Bone marrow (tissue), 2 donors: ENCODE measurements around the gene POLA1.
"Not testable (repeated sequence)": the region's sequence is repeated elsewhere in the genome, so short reads cannot be mapped to it uniquely, and the experiment has no call there.

Experiments
- DNase-seq, 2 donors: peaks; one replicate each; lab custom pipeline; 2025; lab: John Stamatoyannopoulos, UW

The POLA1 gene, protein sequence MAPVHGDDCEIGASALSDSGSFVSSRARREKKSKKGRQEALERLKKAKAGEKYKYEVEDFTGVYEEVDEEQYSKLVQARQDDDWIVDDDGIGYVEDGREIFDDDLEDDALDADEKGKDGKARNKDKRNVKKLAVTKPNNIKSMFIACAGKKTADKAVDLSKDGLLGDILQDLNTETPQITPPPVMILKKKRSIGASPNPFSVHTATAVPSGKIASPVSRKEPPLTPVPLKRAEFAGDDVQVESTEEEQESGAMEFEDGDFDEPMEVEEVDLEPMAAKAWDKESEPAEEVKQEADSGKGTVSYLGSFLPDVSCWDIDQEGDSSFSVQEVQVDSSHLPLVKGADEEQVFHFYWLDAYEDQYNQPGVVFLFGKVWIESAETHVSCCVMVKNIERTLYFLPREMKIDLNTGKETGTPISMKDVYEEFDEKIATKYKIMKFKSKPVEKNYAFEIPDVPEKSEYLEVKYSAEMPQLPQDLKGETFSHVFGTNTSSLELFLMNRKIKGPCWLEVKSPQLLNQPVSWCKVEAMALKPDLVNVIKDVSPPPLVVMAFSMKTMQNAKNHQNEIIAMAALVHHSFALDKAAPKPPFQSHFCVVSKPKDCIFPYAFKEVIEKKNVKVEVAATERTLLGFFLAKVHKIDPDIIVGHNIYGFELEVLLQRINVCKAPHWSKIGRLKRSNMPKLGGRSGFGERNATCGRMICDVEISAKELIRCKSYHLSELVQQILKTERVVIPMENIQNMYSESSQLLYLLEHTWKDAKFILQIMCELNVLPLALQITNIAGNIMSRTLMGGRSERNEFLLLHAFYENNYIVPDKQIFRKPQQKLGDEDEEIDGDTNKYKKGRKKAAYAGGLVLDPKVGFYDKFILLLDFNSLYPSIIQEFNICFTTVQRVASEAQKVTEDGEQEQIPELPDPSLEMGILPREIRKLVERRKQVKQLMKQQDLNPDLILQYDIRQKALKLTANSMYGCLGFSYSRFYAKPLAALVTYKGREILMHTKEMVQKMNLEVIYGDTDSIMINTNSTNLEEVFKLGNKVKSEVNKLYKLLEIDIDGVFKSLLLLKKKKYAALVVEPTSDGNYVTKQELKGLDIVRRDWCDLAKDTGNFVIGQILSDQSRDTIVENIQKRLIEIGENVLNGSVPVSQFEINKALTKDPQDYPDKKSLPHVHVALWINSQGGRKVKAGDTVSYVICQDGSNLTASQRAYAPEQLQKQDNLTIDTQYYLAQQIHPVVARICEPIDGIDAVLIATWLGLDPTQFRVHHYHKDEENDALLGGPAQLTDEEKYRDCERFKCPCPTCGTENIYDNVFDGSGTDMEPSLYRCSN (N-terminal part only)

DNA sequence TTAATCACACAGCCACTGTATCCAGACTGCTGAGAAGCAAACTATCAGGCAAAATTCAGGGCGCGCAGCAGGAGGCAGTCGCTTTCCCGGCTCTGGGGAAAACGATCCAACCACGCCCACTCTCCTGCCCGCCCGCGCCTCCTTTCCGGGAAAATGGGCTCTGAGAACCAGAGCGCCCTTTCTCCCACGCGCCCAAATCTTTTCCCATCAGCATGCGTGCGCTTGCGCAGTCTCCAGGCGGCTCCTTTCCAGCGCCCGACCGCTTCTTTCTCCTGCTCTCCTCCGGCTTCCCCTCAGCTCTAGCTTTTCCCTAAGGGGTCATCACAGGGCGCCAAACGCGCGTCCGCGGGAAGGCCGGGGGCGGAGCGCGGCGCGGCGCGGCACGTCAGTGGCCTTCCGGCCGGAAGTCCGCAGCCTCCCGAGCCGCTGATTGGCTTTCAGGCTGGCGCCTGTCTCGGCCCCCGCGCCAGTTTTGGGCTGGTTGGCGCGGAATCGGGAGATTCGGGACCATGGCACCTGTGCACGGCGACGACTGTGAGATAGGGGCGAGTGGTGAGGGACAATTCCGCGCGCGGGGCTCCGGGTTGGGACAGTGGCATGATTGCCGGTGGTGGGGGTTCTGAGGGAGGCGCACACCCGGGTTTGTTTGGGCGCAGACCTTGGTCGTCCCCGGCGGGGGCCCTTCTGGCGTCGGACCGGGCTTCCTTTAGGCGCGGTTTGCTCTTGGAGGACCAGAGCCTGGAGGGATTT lies at the start of gene POLA1:
Gene POLA1, plus strand, starts transcription at position 466 of the 750 bp plus-strand sequence. Its CDS starts 44 bp downstream, at position 510.
- DNase-seq, result peak; percentile 36 to 79

DNA sequence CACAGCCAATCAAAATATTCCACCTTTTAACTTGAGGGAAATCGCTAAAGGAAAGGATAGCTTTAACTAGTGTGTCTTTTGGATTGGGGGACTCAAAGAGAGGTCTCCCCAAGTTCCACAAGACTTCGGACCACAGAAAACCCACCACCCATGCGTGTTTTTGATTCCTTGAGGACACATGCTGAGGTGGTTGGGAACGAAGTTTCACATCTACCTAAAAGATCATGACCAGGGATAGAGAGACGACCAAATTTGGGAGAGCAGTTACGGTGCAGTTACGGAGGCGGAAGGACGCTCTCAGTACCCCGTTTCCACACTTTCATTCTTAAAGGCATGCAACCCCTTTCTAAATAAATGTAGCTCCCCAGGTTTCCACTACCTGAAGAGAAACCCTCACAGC lies 47.7 kb upstream of the POLA1 start:
- no peak for DNase-seq

DNA sequence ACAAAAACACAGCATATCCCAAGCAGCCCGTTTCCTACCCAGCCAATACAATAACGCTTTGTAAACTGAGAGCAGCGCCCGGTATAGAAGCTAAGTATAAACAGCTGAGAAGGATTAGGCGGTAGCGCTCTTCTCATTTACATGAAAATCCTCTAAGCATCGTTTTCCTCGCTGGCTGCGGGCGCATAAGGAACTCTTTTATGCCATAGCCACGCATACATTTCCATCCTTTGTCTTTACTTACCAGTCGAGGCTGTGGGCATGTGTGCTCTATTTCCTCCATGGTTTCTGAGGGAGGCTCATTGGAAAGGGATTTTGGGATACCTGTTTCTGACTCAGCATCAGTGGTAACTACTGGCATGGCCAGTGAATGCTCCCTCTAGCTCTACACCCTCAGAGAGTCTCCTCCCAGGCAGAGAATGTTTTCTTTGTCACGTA lies 47.0 kb upstream of the POLA1 start:
- no peak for DNase-seq

DNA sequence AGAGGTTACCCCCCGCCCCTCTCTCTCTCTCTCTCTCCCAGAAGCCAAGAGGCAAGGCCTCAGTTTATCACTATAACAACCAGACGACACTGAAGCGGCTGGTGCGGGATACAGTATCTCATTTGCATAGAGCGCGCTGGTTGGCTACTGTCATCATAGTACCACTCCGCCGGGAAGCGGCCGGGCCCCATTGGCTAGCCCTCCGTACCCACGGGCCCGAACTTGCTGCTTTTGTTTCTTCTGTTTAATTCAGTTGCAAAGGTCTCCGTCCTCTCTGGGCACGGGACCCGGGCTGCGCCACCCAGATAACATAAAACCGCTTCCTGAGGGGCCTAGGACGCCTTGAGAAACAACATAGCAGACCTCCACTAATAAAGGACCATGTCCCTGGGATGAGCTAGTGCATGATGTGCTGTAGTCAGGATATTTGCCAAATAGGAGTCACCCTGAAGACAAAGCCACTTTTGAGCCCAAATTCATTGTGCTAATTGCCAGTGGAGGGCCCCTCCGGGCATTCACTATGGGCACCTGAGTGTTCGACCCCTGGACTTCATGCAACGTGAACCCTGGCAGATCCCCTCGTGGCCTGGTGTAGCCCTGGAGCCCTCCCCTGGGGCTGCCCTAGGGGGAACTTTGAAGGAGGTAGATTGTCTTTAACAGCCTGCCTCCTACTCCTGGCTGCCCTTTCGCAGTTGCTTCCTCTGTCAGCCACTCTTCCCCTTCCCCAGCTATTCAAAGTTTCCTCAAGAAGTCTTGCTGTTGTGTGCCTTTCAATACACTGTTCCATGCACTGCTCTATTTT lies 46.3 kb upstream of the POLA1 start, which contains the start of gene PCYT1B:
Gene PCYT1B, minus strand, starts transcription at position 91 of the 802 bp plus-strand sequence. CDS start 242 bp downstream, outside the sequence.
- DNase-seq, result no peak

DNA sequence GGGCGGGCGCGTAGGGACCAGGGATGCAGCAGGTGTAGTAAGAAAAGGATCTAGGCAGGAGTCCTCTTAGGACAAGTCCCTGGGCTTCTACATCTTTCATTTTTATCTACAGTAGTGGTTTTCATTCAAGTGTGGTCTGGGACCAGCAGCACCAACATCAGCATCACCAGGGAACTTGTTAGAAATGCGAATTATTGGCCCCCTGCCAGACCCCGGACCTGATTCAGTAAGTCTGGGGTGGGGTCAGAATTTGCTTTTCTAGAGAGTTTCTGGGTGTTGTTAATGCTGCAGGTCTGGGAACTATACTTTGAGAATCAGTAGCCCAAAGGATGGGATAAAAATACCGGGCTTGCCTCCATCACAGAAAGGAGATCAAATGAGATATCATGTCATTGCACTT lies 45.2 kb upstream of the POLA1 start:
- no peak for DNase-seq

DNA sequence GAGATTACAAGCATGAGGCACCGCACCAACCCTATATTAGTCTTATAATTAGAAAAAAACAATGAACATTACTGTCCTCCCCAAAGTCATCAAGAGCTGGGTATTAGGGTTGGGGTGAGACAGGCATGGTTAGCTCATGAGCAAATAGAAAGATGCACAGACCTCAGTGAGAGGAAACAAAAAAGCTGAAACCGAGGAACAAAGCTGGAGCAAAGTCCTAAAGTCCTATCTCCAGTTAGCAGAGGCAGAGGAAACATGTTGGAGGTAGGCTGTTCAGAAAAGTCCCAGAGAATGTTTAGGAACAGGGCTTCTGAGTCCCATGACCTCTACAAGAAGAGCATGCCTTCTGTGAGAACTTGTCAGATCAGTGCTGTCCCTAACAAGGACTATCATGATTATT lies 41.9 kb upstream of the POLA1 start:
- DNase-seq, result no peak

DNA sequence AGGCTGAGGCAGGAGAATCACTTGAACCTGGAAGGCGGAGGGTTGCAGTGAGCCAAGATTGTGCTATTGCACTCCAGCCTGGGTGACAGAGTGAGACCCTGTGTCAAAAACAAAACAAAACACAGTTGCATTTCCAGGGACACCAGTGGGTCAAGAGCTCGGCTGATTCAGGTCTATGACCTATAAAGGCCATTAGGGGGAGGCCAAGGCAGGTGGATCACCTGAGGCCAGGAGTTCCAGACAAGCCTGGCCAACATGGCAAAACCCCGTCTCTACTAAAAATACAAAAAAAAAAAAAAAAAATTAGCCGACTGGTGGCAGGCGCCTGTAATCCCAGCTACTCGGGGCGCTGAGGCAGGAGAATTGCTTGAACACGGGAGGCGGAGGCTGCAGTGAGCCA lies 38.0 kb upstream of the POLA1 start:
- not testable (repeated sequence) for DNase-seq

DNA sequence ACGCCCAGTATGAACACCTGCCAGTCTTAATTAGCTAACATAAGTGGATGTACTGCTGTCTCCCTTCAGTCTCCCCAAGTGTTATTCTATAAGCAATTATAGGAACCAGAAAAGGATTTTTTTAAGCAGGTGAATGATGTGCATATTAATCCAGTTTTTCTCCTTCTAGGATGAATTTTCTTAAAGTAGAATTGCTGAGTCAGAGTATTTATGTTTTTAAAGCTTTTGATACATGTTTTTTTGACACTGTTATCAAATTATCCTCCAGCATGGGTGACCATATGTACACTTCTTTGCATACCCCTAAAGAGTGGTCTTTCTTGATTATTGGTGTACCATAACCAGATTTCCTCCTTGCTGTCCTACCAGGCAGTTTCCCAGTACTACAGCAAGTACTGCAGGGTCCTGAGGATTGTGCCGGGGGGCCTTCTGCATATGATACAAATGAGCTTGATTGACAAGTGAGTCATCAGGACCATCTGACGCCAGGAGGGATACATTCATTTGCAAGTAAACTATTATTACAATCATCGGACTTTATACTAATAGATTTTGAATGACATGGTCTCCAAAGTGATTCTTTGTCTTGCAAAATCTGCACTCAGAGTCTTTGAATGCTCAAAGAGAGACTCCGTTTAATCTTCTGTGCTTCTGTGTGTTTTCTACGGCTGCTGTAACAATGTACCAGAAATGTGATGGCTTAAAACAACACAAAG lies 35.9 kb upstream of the POLA1 start:
- DNase-seq, result no peak

DNA sequence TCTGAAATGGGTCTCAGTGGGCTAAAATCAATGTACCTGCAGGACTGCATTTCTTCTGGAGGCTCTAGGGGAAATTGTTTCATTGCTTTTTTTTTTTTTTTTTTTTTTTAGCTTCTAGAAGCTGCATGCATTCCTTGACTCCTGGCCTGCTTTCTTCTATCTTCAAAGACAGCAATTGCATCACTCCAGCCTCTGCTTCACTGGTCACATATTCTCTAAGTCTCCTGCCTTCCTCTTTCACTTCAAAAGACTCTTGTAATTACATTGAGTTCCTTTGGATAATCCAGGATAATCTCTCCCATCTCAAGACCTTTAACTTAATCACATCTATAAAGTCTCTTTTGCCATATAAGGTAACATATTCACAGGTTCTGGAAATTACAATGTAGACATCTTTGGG lies 35.3 kb upstream of the POLA1 start:
- DNase-seq, result no peak

DNA sequence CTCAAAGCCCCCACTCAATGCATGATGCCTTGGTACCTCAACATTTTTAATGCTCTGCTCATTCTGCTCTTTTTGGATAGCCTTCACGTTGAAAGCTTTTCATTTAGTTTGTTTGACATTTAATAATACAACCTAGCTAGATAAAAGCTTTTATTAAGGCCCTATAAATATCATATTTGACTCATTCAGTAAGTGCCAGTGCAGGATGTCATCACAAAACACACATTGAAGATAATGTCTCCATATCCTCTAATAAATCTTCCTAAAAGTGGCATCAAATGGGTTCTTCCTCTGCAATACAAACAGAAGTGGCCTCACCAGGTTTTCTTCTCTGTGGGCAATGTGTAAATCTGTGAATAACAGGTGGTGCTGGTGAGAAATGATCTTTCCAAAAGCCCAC lies 34.6 kb upstream of the POLA1 start:
- DNase-seq, result no peak

DNA sequence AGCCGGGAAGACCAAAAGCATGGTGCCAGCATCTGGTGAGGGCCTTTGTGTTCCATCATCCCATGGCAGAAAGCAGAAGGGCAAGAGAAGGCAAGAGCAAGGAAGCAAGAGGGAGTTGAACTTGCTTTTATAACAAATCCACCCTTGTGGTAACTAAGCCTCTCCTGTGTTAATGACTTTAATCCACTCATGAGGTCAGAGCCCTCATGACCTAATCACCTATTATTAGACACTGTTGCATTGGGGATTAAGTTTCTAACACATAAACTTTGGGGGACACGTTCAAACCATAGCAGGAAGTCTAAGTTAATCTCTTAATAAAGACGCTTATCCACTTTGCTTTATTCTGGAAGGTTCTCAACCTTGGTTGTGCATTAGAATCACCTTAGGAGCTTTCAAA lies 34.1 kb upstream of the POLA1 start:
- DNase-seq, result no peak

DNA sequence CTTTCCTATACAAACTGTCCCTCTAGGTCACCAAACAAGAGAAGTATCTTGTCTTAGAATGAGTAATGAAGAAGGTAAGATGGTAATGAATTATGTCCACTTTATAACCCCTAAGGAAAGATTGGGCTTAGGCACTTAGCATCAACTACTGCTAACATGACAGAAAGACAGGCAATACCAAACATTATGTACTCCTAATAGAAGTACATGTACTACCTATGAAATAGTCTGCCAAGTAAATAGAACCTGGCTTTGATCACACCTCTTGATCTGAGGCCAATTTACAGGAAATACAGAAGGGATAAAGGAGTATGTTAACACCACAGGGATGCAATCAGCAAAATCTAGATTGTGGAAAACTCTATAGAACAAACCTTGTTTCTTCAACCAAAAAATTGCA lies 32.4 kb upstream of the POLA1 start:
- no peak for DNase-seq

DNA sequence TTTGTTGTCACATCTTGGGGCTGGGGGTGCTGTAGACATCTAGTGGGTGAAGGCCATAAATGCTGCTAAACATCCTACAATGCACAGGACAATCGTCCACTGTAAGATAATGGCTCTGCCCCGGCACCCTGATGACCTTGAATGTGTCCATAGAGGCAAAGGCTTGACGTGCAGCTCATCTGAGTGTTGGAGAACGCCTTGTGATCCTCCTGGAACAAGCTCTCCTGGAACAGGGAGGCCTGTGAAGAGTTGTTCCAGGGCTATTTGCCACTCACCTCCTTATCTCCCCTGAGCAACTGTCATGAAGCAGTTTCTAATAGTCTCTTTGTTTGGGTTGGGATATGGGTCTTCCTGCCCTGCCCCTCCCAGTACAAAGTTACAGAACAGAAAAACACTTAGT lies 31.4 kb upstream of the POLA1 start:
- DNase-seq, result no peak

DNA sequence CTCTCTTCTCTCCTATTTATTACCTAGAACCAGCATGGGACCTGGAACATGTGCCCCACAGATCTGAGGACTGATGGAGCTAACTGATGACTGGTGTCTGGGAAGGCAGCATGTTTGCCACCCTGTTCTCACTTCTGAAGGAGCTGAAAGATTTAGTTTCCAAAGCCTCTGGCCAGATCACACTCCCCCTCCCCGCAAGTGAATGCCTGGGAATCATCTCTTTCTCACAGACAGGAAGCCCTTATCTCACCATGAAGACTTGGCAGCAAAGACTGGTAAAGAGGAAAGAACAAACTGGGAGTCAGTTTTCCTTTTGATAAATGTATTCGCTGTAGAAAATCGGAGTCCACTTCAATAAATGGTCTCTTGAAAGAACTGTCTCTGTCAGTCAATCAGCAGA lies 25.6 kb upstream of the POLA1 start:
- no peak for DNase-seq

DNA sequence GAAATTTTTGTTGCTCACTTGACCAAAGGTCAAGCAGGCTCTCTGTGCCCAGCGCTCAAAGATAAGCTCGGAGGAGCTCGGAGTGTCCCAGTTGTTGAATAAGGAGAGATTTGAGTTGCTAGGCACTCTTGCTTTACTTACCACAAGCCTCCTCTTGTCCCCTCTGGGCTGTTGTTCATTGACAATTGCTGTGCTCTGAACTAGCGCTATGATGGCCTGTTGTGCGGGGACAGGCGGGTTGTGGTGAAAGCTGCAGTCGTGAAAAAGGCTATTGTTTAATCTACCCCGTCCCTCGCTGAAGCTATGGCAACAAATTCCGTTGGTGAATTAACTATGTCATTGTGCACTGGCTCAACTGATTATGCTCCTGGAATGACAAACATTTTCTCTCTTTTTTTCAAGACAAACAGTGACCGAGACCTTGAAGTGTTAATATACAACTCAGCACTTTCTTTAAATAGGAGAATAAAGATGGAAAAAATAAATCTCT lies 21.0 kb upstream of the POLA1 start:
- DNase-seq, result no peak

DNA sequence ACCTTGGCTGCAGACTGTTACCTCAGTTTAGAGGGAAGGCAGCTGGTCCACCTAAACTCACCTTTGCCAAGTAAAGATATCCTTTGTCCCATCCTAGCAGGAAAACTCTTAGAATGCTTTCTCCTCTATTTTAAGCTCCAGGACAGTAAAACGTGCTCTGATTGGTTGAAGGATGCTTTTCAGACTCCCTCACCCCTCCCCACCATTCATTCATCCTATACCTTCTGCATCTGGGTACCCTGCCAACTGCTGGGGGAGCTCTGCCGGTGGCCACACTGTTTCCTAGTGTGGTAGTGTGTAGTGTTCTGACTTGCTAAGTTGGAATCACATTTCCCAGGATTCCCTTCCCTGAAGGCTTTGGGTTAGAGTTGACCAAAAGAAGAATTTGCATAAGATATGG lies 20.3 kb upstream of the POLA1 start:
- no peak for DNase-seq

DNA sequence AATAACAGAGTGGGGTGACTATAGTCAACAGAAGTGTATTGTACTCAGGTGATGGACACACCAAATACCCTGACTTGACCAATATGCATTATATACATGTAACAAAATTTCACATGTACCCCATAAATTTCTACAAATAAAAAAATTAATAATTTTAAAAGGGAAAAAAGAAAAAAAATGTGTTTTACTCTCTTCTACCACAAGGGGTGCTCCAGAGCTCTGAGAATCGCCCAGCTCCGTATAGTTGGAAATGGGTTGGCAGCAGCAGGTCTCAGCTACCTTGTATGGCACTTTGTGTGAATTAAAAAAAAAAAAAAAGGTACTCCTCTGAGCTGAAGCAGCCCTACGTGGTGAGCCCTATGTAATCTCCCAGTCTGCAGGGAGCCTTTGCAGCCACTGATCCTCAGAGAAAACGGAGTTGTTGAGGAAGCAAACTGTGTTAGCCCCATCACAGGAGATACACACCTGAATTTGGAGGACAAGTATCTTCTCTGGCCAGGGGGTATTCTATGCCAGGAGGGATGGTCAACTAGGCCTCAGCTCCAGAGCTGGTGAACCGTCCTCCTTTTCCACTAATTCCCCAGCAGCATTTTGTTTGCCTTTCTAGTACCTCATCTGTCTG lies 17.2 kb upstream of the POLA1 start:
- no peak for DNase-seq

DNA sequence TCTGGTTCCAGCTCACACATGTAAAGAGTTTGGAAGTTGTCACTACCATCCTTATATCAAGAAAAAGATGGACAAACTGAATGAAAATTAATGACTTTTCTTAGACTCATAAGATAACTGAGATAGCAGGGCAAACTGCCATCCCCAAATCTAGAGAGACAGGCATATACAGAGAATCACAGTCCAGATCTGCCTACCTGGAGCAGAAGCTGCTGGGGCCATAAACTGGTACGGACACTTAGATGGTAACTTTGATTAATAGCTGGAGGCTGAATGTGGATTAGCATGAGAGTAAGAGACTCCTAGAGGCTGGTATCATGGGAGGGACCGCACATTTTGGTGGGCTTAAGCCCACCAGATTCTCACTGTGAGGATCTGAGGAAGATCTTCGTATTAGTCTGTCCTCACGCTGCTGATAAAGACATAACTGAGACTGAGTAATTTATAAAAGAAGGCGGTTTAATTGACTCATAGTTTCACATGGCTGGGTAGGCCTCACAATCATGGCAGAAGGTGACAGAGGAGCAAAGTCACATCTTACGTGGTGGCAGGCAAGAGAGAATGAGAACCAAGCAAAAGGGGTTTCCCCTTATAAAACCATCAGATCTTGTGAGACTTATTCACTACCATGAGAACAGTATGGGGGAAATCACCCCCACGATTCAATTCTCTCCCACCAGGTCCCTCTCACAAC lies 10.8 kb upstream of the POLA1 start:
- no peak for DNase-seq

DNA sequence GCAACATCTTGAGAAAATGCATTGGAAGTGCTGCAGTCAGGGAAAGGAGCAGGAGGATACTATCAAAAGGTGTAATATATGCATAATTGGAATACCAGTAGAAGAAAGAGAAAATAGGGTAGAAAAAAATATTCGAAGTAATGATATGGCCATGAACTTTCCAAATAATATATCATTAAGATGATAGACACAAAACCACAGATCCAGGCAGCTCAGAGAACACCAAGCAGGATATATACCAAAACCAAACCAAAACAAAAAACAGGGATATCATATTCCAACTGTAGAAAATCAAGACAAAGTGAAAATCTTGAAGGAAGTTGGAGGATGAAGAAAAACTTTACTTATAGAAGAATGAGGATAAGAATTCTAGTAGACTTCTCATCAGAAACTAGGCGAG lies 9.7 kb upstream of the POLA1 start:
- no peak for DNase-seq
